Sigmoid colon (tissue), 4 donors: Measurements from ENCODE around the gene TRIM54.

Experiments used
- CTCF ChIP-seq, 4 experiments: fragments of 450-650 bp in 3 of 4; fragments of 200-600 bp in 1 of 4; IDR thresholded peaks; one replicate each; pipeline ENCODE4 v1.5.1; 2016 to 2019; ENCODE audit warnings: antibody characterized with exemption in 4 of 4, mild to moderate bottlenecking in 3 of 4, moderate library complexity in 2 of 4
- POLR2AphosphoS5 ChIP-seq, 4 donors: sonication (generic); formaldehyde crosslinking; IDR thresholded peaks; one replicate each; pipeline ENCODE4 v1.6.1; 2017; ENCODE audit warnings: antibody characterized with exemption in 4 of 4

GRCh38 chr2:27308359-27308881 is 26.2 kb downstream of the TRIM54 start, which contains the start of gene UCN:
- TF ChIP-seq CTCF (IDR thresholded peaks at IDR 0.05) = no peak
- TF ChIP-seq POLR2AphosphoS5 (IDR thresholded peaks at IDR 0.05) = no peak
